ENCODE measurements around the gene TKFC.

Gene TKFC

GRCh38 chr11:61345954-61346843 is 13.2 kb downstream of the TKFC start:
- no peak for DNase-seq

- no peak for DNase-seq
Measured at GRCh38 chr11:61347916-61348461, 15.0 kb downstream of the TKFC start.

GRCh38 chr11:61349189-61349751 is 16.2 kb downstream of the TKFC start:
- DNase-seq, result no peak

GRCh38 chr11:61349916-61350315 is 16.9 kb downstream of the TKFC start:
- DNase-seq, result no peak

GRCh38 chr11:61350336-61350735 is 17.3 kb downstream of the TKFC start:
- DNase-seq, result no peak

GRCh38 chr11:61350803-61351202 is 17.8 kb downstream of the TKFC start:
- DNase-seq, result no peak

- no peak for DNase-seq
Measured at GRCh38 chr11:61352038-61352437, 19.0 kb downstream of the TKFC start.

GRCh38 chr11:61353131-61354067 is 20.4 kb downstream of the TKFC start:
- no peak for DNase-seq

GRCh38 chr11:61354208-61354607 is 21.2 kb downstream of the TKFC start:
- DNase-seq, result no peak

GRCh38 chr11:61356706-61357105 is 23.7 kb downstream of the TKFC start:
- no peak for DNase-seq

- no peak for DNase-seq
Measured at GRCh38 chr11:61357233-61357893, 24.3 kb downstream of the TKFC start.

GRCh38 chr11:61357894-61358239 is 24.8 kb downstream of the TKFC start:
- no peak for DNase-seq

GRCh38 chr11:61358566-61358965 is 25.5 kb downstream of the TKFC start:
- DNase-seq, result no peak

- no peak for DNase-seq
Measured at GRCh38 chr11:61359516-61359915, 26.5 kb downstream of the TKFC start.

- DNase-seq, result peak; percentile 17
Measured at GRCh38 chr11:61361237-61361740, 28.3 kb downstream of the TKFC start.

- DNase-seq, result peak; percentile 90
Measured at GRCh38 chr11:61361741-61362541, 28.9 kb downstream of the TKFC start, which contains the start of the genes CYB561A3 and TMEM138. CYB561A3 (minus strand) TSS chr11:61361882; CDS start chr11:61356713, 5,169 bp downstream. TMEM138 (plus strand) TSS chr11:61362374; CDS start chr11:61364391, 2,017 bp downstream.

GRCh38 chr11:61362542-61362875 is 29.5 kb downstream of the TKFC start:
- no peak for DNase-seq

GRCh38 chr11:61364012-61364675 is 31.1 kb downstream of the TKFC start:
- DNase-seq, result no peak

GRCh38 chr11:61367406-61367805 is 34.4 kb downstream of the TKFC start:
- no peak for DNase-seq

- DNase-seq, result no peak
Measured at GRCh38 chr11:61368646-61369045, 35.6 kb downstream of the TKFC start.

All from NCI-H1694 treated with DMSO at 0.1 percent for 48 hours (cell line).